Central memory CD4-positive, alpha-beta T cell (primary cell): ENCODE results near the gene MTFR1L.

Experiments
- DNase-seq: peaks from one replicate; pipeline ENCODE4 v3.0.0; 2022

Gene MTFR1L

GRCh38 chr1:25864434-25864833 lies 44.7 kb downstream of the MTFR1L start:
- DNase-seq: no peak

- DNase-seq: no peak
Measured at GRCh38 chr1:25866288-25866687, 46.5 kb downstream of the MTFR1L start.

DNA sequence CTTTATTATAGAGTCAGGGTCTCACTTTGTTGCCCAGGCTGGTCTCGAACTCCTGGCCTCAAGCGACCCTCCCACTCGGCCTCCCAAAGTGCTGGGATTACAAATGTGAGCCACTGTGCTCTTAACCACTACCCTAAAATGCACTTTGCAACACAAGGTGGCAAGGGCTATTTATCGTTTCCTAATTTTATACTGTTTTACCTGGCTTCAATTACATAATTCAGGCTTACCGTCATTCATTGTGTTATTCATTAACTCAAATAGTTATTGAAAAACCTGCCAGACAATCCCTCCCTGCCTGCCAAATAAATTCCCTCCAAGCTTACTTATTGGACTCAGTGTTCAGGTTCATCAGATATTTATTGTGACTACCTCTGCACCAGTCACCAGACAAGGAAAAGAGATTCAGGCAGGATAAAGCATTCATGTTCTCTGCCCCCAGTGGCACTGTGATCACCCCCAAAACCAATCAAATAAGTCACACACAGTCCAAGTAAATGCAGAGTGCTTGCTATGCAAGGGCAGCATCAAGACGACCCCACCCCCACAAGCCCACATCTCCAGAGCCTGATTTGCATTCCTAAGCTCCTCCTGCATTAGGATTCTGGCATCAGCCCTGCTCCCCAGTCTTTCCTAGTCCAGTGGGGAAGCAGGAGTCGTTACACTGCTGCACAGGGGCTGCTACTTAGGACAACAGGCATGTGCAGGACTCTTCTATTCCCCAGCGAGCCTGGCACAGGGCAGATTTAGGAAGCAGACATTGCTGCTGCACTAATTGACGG lies 47.6 kb downstream of the MTFR1L start:
- no peak for DNase-seq

- no peak for DNase-seq
Measured at GRCh38 chr1:25869909-25870606, 50.3 kb downstream of the MTFR1L start.

DNA sequence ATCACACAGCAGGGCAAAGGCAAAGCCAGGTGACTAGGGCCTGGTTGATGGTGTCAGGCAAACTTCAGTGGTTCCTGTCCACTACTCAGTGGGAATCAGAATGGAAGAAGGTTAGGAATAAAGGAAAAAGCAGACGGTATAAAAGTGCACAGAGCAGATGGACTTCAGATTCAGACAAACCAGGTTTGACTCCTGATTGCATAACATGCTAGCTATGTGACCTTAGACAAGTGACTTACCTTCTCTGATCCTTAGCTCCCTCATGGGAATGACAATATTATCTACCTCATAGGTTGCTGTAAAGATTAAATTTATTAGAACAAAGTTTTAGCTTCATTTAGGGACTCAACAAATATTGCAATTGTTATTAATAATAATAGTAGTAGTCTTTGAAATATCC lies 50.9 kb downstream of the MTFR1L start:
- no peak for DNase-seq

DNA sequence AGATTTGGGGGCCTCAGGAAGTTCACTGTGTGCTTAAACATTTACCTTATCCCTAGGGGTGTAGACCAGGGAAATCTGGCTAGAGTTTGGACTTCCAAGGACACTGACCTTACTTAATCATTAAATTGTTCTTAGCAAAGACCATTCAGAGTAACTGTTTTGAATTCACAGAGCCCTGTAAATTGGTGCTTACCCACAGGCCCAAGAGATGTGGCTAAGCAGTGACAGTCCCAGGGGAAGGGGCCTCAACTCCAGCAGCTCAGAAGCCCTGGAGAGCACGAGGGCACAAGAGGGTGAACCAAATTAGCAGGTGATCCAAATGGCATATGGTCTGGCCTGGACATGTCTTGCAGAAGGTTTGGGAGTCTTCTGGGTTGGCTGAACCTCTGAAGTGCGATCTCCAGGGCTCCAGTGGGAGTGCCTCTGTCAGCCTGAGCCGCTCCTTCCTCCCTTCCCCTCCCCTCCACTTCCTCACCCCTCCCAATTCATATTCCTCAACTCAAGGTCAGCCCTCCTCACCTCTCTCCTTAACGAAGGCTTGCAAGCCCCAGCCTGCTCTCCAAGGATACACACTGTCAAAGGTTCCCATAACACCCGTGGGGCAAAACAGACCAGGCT lies 51.4 kb downstream of the MTFR1L start:
- no peak for DNase-seq

- DNase-seq: no peak
Measured at GRCh38 chr1:25871704-25872494, 52.1 kb downstream of the MTFR1L start.

GRCh38 chr1:25872713-25873112 lies 53.0 kb downstream of the MTFR1L start:
- DNase-seq: no peak

- no peak for DNase-seq
Measured at GRCh38 chr1:25873120-25873519, 53.4 kb downstream of the MTFR1L start.

- DNase-seq: no peak
Measured at GRCh38 chr1:25874209-25874608, 54.5 kb downstream of the MTFR1L start.

DNA sequence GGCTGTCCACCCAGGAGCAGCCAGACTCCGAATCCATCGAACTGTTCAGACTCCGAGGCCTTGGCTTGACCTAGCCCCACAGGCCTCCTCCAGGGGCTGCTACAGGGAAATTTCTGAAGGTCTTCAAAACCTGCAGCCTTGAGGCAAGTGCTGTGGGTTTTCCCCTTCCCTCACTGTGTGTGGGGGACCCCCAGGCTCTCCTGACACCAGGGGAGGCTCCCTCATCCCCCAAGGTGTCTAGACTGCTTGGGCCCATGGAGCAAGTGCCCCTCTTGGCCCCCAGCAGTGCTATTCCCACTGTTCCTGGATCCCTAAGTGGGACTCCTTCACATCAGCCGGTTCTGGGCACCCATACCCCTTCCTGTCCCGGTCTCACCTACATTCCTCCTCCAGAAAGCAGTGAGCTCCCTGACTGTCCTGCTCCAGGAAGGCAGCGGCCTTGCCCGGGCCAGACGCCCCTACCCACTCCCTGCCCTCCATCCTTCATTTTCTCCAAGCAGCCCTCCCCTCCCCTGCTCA lies 54.9 kb downstream of the MTFR1L start:
- no peak for DNase-seq

DNA sequence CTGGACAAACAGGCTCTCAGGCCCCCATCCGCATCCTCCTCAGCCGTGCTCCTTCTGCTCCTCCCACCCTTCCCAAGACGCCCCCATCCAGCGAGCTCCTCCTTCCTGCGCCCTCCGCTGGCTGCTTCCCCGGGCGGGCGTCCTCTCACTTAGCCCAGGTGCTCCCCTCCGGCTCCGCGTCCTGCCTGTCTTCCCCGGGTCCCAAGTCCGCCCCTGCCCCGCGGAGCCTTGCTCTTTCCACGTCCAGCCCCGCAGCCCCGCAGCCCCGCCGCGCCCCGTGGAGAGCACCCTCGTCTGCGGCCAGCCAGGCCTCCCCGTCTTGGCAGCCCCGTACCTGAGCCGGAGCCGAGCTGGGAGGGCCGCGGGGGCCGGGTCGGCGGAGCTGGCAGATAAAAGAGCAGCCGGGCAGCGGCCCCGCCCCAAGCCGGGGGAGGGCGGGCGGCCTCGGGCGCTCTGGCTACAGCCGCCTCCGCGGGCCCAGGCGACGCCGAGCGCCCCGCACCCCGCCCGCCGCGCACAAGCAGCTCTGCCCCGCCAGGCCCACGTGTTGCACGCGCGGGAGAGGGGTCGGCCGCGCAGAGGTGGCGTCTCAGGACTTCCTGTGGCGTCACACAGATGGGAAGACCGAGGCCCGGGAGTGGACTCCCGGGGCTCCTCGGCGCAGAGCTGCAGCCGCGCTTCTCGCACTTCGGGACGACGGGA lies 55.6 kb downstream of the MTFR1L start, which contains the start of gene PAQR7:
TSS of gene PAQR7 (minus strand) at position 555 of the 702 bp plus-strand sequence. CDS start 11,869 bp downstream, outside the sequence.
- peak; percentile 57 for DNase-seq

DNA sequence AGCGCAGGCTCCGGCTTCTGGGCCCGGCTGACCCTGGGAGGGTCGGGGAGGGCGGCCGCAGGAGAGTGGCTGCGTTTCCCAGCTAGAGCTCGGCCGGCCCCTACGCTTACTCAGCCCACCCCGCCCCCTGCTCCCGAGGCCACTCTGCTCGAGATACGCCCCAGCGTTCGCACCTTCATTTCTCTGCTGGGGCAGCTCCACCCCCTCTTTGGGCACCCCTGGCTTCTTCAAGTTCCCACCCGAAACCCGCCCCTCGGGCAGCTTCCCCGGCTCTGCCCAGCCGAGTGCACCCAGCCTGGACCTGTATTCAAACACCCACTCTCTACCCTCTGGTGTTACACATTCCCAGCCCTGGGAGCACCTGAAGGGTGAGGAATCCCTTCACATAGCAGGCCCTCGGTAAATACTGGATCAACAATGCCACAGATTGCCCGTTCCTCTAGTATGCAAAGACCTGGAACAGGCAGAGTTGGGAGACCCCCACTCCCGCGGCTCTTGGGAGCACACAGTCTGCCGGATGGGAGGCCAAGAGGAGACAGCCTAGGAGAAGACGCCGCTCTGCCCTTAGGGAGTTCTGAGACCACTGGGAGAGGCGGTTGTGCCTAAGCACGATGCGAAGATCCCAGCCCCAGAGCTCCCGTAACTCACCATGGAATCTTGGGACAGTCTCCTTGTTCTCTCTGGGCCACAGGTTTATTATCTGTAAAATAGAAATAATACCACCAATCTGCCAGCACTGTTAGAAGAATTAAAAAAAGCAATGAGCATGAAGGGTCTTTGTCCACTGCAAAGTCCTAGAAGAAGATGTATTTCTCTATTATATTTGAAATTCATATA lies 56.3 kb downstream of the MTFR1L start:
- DNase-seq: no peak

DNA sequence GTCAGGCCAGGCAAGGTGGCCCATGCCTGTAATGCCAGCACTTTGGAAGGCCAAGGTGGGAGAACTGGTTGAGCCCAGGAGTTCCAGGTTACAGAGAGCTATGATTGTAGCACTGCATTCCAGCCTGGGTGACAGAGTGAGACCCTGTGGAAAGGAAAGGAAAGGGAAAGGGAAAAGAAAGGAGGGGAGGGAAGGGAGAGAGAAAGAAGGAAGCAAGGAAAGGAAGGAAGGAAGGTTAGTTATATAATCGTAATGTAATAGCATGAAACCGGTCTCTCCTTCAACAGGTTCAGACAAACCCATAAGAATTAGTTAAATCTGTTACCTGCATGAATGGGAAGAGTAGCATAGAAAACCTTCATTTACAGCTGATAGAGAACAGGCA lies 56.9 kb downstream of the MTFR1L start:
- DNase-seq: no peak

DNA sequence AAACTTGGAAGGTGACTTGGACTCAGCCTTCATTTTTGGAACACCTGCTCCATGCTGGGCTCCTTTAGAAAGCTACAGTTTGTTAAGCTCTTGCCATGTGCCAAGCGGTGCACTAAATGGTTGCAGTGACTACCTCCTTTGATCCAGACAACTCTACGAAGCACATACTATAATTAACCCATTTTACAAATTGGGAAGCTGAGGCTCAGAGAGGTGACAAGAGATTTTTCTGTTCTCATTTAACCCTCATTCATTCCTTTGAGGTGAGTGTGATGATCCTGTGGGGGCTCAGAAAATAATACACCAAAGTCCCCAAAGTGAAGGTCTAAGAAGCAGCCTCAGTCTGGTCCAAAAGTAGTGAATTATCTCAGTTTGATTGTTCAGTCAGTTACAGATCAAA lies 57.4 kb downstream of the MTFR1L start:
- DNase-seq: no peak

- no peak for DNase-seq
Measured at GRCh38 chr1:25878690-25879089, 58.9 kb downstream of the MTFR1L start.

- DNase-seq: no peak
Measured at GRCh38 chr1:25879675-25880074, 59.9 kb downstream of the MTFR1L start.

GRCh38 chr1:25880518-25880917 lies 60.8 kb downstream of the MTFR1L start:
- DNase-seq: no peak

- DNase-seq: no peak
Measured at GRCh38 chr1:25881266-25881665, 61.5 kb downstream of the MTFR1L start.
